Endothelial cell of umbilical vein (primary cell): ENCODE results near the gene TEAD3.

ENCODE experiments used
- EZH2 ChIP-seq: IDR thresholded peaks from 2 replicates; pipeline ENCODE4 v1.6.1; 2012; ENCODE audit warnings: borderline replicate concordance, low read depth, mild to moderate bottlenecking, moderate library complexity, low read length, inconsistent platforms; ENCODE audit not compliant: severe bottlenecking
- POLR2A ChIP-seq: IDR thresholded peaks from 2 replicates; pipeline ENCODE4 v1.6.1; 2012; ENCODE audit warnings: low read depth, mild to moderate bottlenecking, control low read depth, low read length
- POLR2AphosphoS5 ChIP-seq: IDR thresholded peaks from 2 replicates; pipeline ENCODE4 v1.6.1; 2012; ENCODE audit warnings: low read depth, mild to moderate bottlenecking, control low read depth, low read length, moderate library complexity; ENCODE audit not compliant: insufficient read depth
- TF ChIP-seq, protein P1 (sequence below), 2 donors: IDR thresholded peaks; 1 replicate in 1 of 2; 2 replicates in 1 of 2; pipeline ENCODE4 v1.5.1; 2011; ENCODE audit warnings: low read length in 2 of 2, mild to moderate bottlenecking in 2 of 2, moderate library complexity in 2 of 2, control low read depth in 1 of 2, inconsistent platforms in 1 of 2, low read depth in 1 of 2; ENCODE audit not compliant: insufficient read depth in 1 of 2; ENCODE audit errors: extremely low read depth in 1 of 2

DNA sequence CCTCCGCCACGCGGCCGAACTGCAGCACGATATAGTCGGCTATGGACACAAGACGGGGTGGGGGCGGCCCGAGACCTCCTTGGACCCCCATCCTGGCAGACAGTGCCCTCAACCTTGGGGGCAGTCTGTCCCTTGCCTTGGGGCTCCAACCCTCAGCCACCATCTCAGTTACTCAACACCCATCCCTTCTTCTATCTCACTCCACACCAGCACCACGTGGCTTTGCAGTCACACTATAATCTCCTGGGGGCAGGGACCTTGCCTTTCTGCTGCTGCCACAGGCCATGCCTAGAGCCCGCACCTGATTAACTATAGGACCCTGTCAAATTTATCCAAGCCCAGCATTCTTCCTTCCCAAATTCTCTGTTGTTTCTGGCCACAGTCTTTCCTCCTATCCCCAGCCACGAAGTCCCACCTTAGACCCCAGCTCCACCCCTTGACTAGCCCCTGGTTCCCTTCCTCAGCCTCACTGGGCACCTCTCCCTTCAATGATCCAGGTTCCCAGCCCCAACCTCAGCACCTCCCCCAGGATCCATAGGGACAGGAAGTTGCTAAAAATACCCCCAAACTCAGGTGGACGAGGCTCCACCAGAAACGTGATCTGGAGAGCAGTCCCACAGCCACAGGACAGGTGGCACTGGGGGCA lies 1.7 kb upstream of the TEAD3 start:
- TF ChIP-seq, protein P1, sequence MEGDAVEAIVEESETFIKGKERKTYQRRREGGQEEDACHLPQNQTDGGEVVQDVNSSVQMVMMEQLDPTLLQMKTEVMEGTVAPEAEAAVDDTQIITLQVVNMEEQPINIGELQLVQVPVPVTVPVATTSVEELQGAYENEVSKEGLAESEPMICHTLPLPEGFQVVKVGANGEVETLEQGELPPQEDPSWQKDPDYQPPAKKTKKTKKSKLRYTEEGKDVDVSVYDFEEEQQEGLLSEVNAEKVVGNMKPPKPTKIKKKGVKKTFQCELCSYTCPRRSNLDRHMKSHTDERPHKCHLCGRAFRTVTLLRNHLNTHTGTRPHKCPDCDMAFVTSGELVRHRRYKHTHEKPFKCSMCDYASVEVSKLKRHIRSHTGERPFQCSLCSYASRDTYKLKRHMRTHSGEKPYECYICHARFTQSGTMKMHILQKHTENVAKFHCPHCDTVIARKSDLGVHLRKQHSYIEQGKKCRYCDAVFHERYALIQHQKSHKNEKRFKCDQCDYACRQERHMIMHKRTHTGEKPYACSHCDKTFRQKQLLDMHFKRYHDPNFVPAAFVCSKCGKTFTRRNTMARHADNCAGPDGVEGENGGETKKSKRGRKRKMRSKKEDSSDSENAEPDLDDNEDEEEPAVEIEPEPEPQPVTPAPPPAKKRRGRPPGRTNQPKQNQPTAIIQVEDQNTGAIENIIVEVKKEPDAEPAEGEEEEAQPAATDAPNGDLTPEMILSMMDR (IDR thresholded peaks at IDR 0.05; ENCODE audit: extremely low read depth in 1 of 2, insufficient read depth in 1 of 2, low read depth in 1 of 2, low read length in 2 of 2), result no peak
- no peak for TF ChIP-seq EZH2
- TF ChIP-seq POLR2AphosphoS5, result no peak
- TF ChIP-seq POLR2A, result no peak
